ENCODE measurements around the gene RNF115.
"Not testable (repeated sequence)": the region's sequence is repeated elsewhere in the genome, so short reads cannot be mapped to it uniquely, and the experiment has no call there.

DNA sequence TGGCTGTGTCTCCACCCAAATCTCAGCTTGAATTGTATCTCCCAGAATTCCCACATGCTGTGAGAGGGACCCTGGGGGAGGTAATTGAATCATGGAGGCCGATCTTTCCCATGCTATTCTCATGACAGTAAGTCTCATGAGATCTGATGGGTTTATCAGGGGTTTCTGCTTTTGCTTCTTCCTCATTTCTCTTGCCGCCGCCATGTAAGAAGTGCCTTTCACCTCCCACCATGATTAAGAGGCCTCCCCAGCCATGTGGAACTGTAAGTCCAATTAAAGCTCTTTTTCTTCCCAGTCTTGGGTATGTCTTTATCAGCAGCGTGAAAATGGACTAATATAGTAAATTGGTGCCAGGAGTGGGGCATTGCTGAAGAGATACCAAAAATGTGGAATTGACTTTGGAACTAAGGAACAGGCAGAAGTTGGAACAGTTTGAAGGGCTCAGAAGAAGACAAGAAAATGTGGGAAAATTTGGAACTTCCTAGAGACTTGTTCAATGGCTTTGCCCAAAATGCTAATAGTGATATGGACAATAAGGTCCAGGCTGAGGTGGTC, 63.4 kb downstream of the RNF115 start:
- TF ChIP-seq, protein P1, sequence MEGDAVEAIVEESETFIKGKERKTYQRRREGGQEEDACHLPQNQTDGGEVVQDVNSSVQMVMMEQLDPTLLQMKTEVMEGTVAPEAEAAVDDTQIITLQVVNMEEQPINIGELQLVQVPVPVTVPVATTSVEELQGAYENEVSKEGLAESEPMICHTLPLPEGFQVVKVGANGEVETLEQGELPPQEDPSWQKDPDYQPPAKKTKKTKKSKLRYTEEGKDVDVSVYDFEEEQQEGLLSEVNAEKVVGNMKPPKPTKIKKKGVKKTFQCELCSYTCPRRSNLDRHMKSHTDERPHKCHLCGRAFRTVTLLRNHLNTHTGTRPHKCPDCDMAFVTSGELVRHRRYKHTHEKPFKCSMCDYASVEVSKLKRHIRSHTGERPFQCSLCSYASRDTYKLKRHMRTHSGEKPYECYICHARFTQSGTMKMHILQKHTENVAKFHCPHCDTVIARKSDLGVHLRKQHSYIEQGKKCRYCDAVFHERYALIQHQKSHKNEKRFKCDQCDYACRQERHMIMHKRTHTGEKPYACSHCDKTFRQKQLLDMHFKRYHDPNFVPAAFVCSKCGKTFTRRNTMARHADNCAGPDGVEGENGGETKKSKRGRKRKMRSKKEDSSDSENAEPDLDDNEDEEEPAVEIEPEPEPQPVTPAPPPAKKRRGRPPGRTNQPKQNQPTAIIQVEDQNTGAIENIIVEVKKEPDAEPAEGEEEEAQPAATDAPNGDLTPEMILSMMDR (conservative IDR thresholded peaks at IDR 0.05; ENCODE audit: low read depth, low read length) = not testable (repeated sequence)
- TF ChIP-seq EZH2phosphoT487 (IDR thresholded peaks at IDR 0.05; ENCODE audit: borderline replicate concordance, low read length) = not testable (repeated sequence)

Measured in PC-3 (cell line).